GM19239 (cell line): ENCODE data around the gene DNAH17.
A peak's percentile ranks its signal among the peaks of the same experiment; 100 is the strongest.

Experiments used
- DNase-seq: peaks from one replicate; pipeline ENCODE4 v3.0.0; 2011; ENCODE audit warnings: low spot score; ENCODE audit not compliant: insufficient read length
- FAIRE-seq: peaks from 2 replicates; lab custom pipeline; 2011; peaks lifted over from hg19 to GRCh38; lab: Jason Lieb, UNC

The DNAH17 gene

GRCh38 chr17:78462148-78462547, 115.0 kb downstream of the DNAH17 start:
- DNase-seq (no peak), FAIRE-seq (no peak)

GRCh38 chr17:78461799-78462053, 115.5 kb downstream of the DNAH17 start:
- no peak for DNase-seq
- FAIRE-seq = no peak

- no peak for DNase-seq
- no peak for FAIRE-seq
Observed at GRCh38 chr17:78460951-78461798, 116.0 kb downstream of the DNAH17 start.

GRCh38 chr17:78460176-78460675, 117.0 kb downstream of the DNAH17 start:
- FAIRE-seq (no peak), DNase-seq (no peak)

- no peak for DNase-seq
- no peak for FAIRE-seq
Observed at GRCh38 chr17:78459696-78460095, 117.5 kb downstream of the DNAH17 start.

- DNase-seq = no peak
- FAIRE-seq = no peak
Observed at GRCh38 chr17:78458736-78459335, 118.4 kb downstream of the DNAH17 start.

GRCh38 chr17:78458091-78458490, 119.1 kb downstream of the DNAH17 start:
- no peak for FAIRE-seq
- DNase-seq = no peak

- FAIRE-seq (no peak), DNase-seq (no peak)
Observed at GRCh38 chr17:78454346-78454745, 122.8 kb downstream of the DNAH17 start.

GRCh38 chr17:78451753-78452152, 125.4 kb downstream of the DNAH17 start:
- DNase-seq (no peak), FAIRE-seq (peak; percentile 8)

- no peak for FAIRE-seq
Observed at GRCh38 chr17:78450696-78451345, 126.4 kb downstream of the DNAH17 start.

GRCh38 chr17:78449983-78450595, 127.1 kb downstream of the DNAH17 start:
- no peak for DNase-seq
- no peak for FAIRE-seq

More at GRCh38 chr17:78450696-78451345, 126.4 kb downstream of the DNAH17 start:
- no peak for DNase-seq

- DNase-seq (no peak), FAIRE-seq (no peak)
Observed at GRCh38 chr17:78448356-78448993, 128.7 kb downstream of the DNAH17 start.

GRCh38 chr17:78446833-78447232, 130.4 kb downstream of the DNAH17 start:
- FAIRE-seq (no peak), DNase-seq (no peak)

GRCh38 chr17:78444392-78444791, 132.8 kb downstream of the DNAH17 start:
- FAIRE-seq (no peak), DNase-seq (no peak)

GRCh38 chr17:78442648-78443218, 134.5 kb downstream of the DNAH17 start:
- FAIRE-seq = no peak
- DNase-seq = no peak

GRCh38 chr17:78441271-78441971, 135.8 kb downstream of the DNAH17 start:
- DNase-seq = no peak
- no peak for FAIRE-seq

GRCh38 chr17:78438694-78439325, 138.4 kb downstream of the DNAH17 start:
- no peak for DNase-seq
- FAIRE-seq = no peak

- DNase-seq (no peak), FAIRE-seq (no peak)
Observed at GRCh38 chr17:78438271-78438691, 138.9 kb downstream of the DNAH17 start.
